Islet precursor cell (in vitro differentiated cells): ENCODE data around the gene SLC16A12.
"Not testable (repeated sequence)": the region's sequence is repeated elsewhere in the genome, so short reads cannot be mapped to it uniquely, and the experiment has no call there.

Experiments used
- DNase-seq: peaks from one replicate; pipeline ENCODE4 v3.0.0-alpha.2; 2018

The SLC16A12 gene

GRCh38 chr10:89547853-89548513, 12.6 kb upstream of the SLC16A12 start:
- DNase-seq: no peak

GRCh38 chr10:89546651-89547050, 11.3 kb upstream of the SLC16A12 start:
- not testable (repeated sequence) for DNase-seq

- peak; percentile 3 for DNase-seq
Observed at GRCh38 chr10:89543841-89544240, 8.4 kb upstream of the SLC16A12 start.

- DNase-seq: no peak
Observed at GRCh38 chr10:89540420-89540949, 5.1 kb upstream of the SLC16A12 start.

DNA sequence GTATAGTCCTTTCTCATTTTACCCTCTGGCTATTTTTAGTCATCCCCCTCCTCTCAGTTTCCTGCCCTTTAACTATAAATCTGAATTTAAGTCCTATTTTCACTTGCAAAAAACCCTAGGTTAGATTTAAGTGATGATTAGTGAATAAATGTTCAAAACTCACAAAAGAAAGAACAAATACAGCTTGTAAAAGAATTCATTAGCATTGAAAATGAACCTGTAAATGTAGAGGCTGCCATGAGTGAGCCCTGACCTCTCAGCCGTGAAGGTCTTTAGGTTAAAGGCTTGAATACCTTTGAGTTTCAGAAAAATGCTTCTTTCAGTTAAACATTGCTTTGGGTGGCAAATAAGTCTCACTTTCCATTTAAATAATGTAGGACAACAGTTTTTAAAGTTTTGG, 2.0 kb upstream of the SLC16A12 start:
- peak; percentile 11 for DNase-seq

- DNase-seq: no peak
Observed at GRCh38 chr10:89536013-89536354, 590 bp upstream of the SLC16A12 start.

- no peak for DNase-seq
Observed at GRCh38 chr10:89534826-89535166, 598 bp downstream of the SLC16A12 start.

DNA sequence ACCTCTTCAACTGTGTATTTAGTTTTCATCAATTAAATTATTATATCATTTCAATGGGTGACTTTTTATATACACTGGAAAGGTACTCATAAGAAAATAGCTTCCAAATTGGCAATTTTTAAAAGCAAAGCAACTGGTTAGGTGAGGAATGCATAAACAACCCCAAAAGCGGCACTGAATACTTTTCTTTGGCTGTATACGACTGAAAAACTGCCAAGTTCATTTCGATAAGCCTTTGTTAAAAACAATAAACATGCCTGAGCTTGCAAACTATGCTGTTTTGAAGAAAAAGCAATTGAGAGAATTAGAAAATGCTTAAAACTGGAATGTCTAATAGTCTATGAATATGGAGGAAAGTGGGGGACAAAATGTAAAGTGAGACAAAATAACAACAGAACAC, 2.9 kb downstream of the SLC16A12 start:
- no peak for DNase-seq

GRCh38 chr10:89531359-89531758, 4.0 kb downstream of the SLC16A12 start:
- DNase-seq: no peak

DNA sequence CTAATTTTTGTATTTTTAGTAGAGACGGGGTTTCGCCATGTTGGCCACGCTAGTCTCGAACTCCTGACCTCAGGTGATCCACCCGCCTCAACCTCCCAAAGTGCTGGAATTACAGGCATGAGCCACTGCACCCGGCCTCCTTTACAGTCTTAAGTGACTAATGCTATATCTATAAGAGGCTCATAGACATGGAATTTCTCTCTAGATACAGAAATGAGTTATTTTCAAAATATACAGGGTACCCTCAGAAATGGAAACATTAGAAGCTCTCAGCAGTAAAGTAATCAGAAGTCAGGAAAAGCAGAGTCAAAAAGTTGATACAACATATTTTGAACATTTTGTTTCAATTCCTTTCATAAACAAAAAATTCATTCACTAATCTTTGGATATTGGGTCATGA, 5.7 kb downstream of the SLC16A12 start:
- DNase-seq: not testable (repeated sequence)

DNA sequence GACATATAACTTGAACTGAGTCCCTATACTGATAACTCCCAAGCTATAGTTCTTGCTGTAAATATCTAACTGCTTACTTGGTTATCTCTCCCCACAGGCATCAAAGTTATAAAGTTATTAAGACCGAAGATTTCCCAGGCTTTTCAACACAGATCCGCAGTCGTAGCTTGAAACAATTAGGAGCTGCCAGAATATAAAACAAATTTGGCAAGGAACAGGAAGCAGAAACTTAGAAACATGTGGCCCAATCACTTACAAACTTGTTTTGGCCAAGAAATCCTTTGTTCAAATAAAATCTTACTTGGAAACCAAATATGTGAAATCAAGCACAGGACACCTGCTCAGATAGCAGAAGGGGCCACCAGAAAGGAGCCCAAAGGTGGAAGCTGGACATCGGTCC, 9.0 kb downstream of the SLC16A12 start:
- no peak for DNase-seq

DNA sequence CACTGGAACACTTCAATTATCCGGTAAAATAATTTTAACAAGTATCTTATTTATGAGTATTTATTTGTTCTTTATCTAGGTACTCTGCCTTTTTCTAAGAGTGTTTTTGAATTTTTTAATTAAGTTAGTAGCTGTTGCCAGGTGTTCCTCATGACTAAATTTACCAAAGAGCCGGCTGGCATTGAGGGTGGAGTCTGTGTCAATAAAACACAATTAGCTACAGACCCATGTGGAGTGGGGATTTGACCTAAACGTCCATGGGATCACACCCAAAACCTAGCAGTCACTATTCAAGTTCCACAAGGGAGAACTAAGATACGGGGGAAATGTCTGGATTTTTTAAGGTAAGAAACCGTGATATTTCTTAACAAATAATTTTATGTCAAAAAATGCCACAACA, 9.8 kb downstream of the SLC16A12 start:
- DNase-seq: no peak

GRCh38 chr10:89524279-89524678, 11.1 kb downstream of the SLC16A12 start:
- no peak for DNase-seq

- no peak for DNase-seq
Observed at GRCh38 chr10:89523274-89523673, 12.1 kb downstream of the SLC16A12 start.

GRCh38 chr10:89522463-89522862, 12.9 kb downstream of the SLC16A12 start:
- no peak for DNase-seq

DNA sequence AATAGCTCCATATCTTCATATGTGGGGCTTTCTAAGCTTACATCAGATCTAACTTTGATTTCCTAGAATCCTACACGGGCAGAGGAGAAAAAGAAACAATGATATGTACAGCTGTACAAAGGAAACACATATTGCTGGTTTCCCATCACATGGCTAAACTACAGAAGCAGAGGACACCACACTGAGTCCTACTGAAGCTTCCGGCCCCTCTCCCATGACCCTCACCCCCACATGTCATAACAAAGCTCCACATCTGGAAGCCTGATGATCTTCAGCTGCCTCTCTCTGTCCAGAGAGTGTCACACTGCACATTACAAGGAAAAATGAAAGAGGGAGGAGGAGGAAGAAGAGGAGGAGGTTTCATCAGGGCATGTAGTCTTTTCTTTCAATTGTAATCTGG, 14.0 kb downstream of the SLC16A12 start:
- no peak for DNase-seq

DNA sequence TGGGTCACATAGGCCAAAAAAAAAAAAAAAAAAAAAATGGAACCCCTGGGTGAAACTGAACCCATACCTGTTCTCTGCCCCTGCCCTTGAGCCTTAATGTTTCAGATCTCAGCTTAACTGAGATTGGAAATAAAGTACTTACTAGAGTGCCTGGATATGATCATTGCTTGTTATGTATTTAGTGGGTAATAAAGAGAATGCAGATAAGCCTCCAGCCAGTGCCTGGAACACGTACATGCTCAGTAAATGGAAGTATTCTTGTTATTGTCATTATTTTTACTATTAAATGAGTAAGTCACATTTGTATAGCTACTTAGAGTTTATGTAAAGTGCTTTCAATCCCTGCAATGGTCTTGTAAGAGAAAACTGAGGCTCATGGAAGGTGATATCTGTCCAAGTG, 14.7 kb downstream of the SLC16A12 start:
- DNase-seq: no peak

- DNase-seq: no peak
Observed at GRCh38 chr10:89518876-89519842, 16.2 kb downstream of the SLC16A12 start.

DNA sequence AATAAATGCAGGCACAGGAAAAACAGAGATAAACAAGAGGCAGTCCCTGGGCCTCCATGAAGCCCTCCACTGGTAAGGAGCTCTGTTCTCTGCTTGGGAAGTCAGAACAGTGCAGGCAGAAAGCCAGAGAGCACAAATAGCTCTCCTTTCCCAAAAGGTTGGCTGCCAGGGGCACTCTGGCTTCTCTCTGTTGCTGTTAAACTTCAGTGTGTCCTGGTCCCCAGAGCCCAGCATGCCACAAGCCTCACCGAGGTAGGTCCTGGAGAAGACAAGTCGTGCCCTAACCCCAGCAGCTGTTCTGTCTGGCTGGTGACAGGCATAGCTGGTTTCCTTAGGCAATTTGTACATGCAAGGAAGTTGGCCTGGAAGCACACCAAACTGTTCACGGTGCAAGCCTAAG, 17.3 kb downstream of the SLC16A12 start:
- no peak for DNase-seq

DNA sequence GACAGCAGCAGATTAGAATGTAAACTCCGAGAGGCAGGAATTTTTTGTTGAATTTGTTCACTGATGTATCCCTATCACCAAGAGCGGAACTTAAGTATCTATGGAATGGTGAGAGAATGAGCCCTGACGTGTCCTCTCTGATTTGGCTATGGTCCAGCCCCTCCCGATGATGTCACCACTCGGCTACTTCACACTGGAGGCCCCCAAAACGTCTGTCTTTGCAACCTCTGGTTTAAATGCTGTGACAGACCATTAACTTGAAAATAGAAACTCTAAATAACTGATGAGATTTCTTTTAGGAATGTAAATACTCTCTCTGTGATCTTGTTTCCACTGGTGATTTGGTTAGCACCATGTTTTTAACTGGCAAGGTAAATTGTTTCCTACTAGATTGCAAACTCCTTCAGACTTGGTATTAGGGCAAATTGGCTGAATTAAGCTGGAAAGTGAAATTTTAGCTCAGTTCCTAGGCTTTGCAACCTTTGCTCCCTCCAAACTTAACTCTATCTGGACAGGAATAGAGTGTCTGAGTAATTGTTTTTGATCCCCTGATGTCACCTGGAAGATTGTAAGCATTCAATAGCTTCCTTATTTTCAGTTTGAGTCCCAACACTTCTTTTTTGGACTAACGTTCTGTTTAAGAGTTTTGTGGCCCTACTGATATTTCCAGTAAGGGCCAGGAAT, 19.1 kb downstream of the SLC16A12 start:
- peak; percentile 69 for DNase-seq

GRCh38 chr10:89515031-89515841, 20.2 kb downstream of the SLC16A12 start:
- DNase-seq: peak; percentile 62

DNA sequence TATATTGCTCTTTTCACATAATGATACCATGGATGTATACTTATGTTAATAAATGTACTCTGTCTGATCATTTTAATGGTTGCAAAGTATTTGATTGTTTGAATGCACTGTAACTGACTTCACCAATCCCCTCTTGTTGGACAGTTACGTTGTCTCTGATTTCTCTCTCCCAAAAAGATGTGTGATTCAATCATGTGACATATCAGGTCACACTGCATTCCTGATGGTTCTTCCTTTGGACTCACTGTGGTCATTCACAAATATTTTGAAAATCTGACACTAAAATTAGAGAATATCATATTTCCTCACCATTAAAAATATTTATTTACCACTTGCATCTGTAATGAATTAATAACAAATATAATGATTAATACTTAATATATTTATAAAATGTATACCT, 22.2 kb downstream of the SLC16A12 start:
- DNase-seq: no peak
